Measurements from ENCODE around the gene GPC3.

Gene GPC3

DNA sequence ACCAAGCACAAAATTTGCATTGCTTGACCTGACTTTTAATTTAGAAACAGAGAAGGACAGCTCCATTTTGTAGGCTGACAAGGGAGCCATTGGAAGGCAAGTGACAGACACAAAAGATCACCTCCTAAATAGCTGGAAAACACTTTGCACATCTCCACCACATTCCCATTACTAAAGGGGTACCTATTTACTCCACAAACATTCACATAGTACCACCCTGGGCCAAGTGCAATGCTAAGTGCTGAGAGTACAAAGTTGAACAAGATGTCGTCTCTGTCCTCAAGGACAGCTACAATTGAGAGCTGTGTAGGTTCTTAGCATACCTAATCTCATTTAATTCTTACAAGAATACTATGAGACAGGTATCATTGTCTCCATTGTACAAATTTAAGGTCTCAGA, 417.3 kb downstream of the GPC3 start:
- TF ChIP-seq, protein P1, sequence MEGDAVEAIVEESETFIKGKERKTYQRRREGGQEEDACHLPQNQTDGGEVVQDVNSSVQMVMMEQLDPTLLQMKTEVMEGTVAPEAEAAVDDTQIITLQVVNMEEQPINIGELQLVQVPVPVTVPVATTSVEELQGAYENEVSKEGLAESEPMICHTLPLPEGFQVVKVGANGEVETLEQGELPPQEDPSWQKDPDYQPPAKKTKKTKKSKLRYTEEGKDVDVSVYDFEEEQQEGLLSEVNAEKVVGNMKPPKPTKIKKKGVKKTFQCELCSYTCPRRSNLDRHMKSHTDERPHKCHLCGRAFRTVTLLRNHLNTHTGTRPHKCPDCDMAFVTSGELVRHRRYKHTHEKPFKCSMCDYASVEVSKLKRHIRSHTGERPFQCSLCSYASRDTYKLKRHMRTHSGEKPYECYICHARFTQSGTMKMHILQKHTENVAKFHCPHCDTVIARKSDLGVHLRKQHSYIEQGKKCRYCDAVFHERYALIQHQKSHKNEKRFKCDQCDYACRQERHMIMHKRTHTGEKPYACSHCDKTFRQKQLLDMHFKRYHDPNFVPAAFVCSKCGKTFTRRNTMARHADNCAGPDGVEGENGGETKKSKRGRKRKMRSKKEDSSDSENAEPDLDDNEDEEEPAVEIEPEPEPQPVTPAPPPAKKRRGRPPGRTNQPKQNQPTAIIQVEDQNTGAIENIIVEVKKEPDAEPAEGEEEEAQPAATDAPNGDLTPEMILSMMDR (conservative IDR thresholded peaks at IDR 0.05; ENCODE audit: control insufficient read depth, insufficient read depth, low read depth, low read length) = no peak
- no peak overlapping the region for H3K4me3 ChIP-seq (ENCODE audit: control insufficient read depth, low read depth, low read length)
- DNase-seq (ENCODE audit: low read depth) = no peak

DNA sequence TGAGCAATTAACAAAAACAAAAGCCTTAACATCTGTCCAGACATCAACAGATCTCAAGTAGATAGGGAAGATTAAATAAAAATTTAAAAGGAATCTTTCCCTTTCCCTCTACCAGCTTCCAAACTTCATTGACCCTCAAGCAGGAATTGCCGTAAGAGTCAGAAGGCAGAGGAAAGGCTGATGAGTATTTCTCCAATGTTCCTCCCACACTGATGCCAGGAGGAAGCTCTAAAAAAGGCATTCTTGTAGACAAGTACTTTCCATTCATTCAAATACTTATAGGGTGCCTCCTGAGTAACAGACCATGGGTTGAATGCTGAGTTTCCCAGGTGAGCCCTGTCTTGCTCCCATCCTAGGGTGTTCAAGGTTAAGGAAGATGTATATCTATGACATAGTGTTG, 418.5 kb downstream of the GPC3 start:
- no peak overlapping the region for H3K4me3 ChIP-seq (ENCODE audit: control insufficient read depth, low read depth, low read length)
- TF ChIP-seq, protein P1 (conservative IDR thresholded peaks at IDR 0.05; ENCODE audit: control insufficient read depth, insufficient read depth, low read depth, low read length) = no peak
- no peak for DNase-seq (ENCODE audit: low read depth)

- H3K4me3 ChIP-seq (ENCODE audit: control insufficient read depth, low read depth, low read length) = no peak overlapping the region
- TF ChIP-seq, protein P1 (conservative IDR thresholded peaks at IDR 0.05; ENCODE audit: control insufficient read depth, insufficient read depth, low read depth, low read length) = no peak
- DNase-seq (ENCODE audit: low read depth) = no peak
Measured at GRCh38 chrX:133563705-133564104, 421.7 kb downstream of the GPC3 start.

DNA sequence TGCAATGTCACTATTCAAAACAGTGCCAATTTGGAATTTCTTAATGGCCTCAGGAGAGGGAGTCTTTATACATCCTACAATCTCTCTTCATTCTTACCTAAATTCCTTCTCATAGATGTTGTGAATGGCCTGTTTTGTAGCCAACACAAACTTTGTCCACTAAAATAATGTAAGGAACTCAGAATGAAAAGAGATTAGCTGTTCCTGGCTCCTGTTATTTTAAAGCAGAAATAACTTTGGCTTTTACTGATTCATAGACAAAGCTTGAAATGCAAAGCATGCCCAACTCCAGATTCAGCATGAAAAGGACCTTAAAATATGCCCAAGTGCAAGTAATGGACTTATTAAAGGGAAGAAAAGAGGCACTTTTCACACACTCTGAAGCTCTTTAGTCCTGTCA, 424.1 kb downstream of the GPC3 start:
- TF ChIP-seq, protein P1 (conservative IDR thresholded peaks at IDR 0.05; ENCODE audit: control insufficient read depth, insufficient read depth, low read depth, low read length) = no peak
- no peak overlapping the region for H3K4me3 ChIP-seq (ENCODE audit: control insufficient read depth, low read depth, low read length)
- DNase-seq (ENCODE audit: low read depth) = no peak

GRCh38 chrX:133559909-133560308, 425.5 kb downstream of the GPC3 start:
- TF ChIP-seq, protein P1 (conservative IDR thresholded peaks at IDR 0.05; ENCODE audit: control insufficient read depth, insufficient read depth, low read depth, low read length) = no peak
- no peak overlapping the region for H3K4me3 ChIP-seq (ENCODE audit: control insufficient read depth, low read depth, low read length)
- DNase-seq (ENCODE audit: low read depth) = no peak

DNA sequence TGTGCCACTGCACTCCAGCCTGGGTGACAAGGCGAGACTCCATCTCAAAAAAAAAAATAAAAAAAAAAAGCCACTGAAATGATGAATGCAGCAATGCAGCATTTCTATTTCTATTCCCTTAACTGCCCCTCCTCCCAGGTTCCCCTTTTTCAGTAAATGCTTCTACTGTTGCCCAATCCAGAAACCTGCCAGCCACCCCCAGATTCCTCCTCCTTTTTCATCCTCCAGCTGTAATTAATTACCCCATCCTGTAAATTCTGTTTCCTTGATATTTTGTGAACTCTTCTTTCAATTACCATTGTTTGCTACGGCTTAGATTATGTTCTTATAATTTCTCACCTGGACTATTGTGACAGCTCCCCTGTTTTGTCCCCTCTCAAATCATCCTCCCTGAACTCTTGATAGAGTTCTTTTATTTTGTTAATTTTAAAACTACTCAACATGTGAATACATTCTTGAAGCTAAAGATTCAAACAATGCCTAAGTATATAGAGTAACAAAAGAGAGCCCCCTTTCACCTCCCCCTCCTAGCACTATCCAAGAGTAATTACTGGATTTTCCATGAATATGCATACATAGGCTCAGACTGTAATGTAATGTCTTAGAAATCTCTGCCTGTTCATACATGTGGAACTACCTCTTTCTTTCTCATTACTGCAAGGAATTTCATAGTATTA, 429.5 kb downstream of the GPC3 start:
- DNase-seq (ENCODE audit: low read depth) = peak; percentile 11
- H3K4me3 ChIP-seq (ENCODE audit: control insufficient read depth, low read depth, low read length) = no peak overlapping the region
- TF ChIP-seq, protein P1 (conservative IDR thresholded peaks at IDR 0.05; ENCODE audit: control insufficient read depth, insufficient read depth, low read depth, low read length) = no peak
